NCI-H2227 (cell line): ENCODE measurements around the gene CD151.

Experiments used
- DNase-seq: peaks from one replicate; lab custom pipeline; 2025; ENCODE audit not compliant: unreplicated experiment; lab: John Stamatoyannopoulos, UW

The CD151 gene

GRCh38 chr11:796565-797295, 36.0 kb upstream of the CD151 start:
- no peak for DNase-seq

- peak; percentile 95 for DNase-seq
Measured at GRCh38 chr11:797296-798092, 35.3 kb upstream of the CD151 start.

- DNase-seq: peak; percentile 95
Measured at GRCh38 chr11:798093-798713, 34.5 kb upstream of the CD151 start, which contains the start of gene SLC25A22. Gene SLC25A22 (minus strand): TSS chr11:798281. CDS start chr11:795006, 3,275 bp downstream.

GRCh38 chr11:799641-800316, 33.0 kb upstream of the CD151 start:
- no peak for DNase-seq

GRCh38 chr11:800473-800872, 32.3 kb upstream of the CD151 start:
- DNase-seq: no peak

- DNase-seq: no peak
Measured at GRCh38 chr11:801097-801780, 31.5 kb upstream of the CD151 start.

- DNase-seq: no peak
Measured at GRCh38 chr11:802018-802617, 30.6 kb upstream of the CD151 start.

GRCh38 chr11:802693-803466, 29.9 kb upstream of the CD151 start:
- DNase-seq: no peak

- no peak for DNase-seq
Measured at GRCh38 chr11:803467-803742, 29.3 kb upstream of the CD151 start.

- DNase-seq: peak; percentile 79
Measured at GRCh38 chr11:803770-804598, 28.8 kb upstream of the CD151 start.

GRCh38 chr11:804599-804964, 28.2 kb upstream of the CD151 start:
- DNase-seq: no peak

GRCh38 chr11:808427-809286, 24.1 kb upstream of the CD151 start:
- no peak for DNase-seq

GRCh38 chr11:809287-810039, 23.3 kb upstream of the CD151 start, which contains the start of gene RPLP2:
Gene RPLP2 (plus strand): TSS chr11:809967. CDS start chr11:810235, 268 bp downstream.
- peak; percentile 100 for DNase-seq

- DNase-seq: no peak
Measured at GRCh38 chr11:810040-810567, 22.6 kb upstream of the CD151 start.

- no peak for DNase-seq
Measured at GRCh38 chr11:811446-812245, 21.1 kb upstream of the CD151 start.

GRCh38 chr11:812390-812789, 20.4 kb upstream of the CD151 start:
- no peak for DNase-seq
